Hepatic stellate cell (primary cell): ENCODE results near the gene SNRPA.
"Not testable (repeated sequence)": the region's sequence is repeated elsewhere in the genome, so short reads cannot be mapped to it uniquely, and the experiment has no call there.

ENCODE experiments used
- DNase-seq: peaks from one replicate; pipeline ENCODE4 v3.0.0; 2011; ENCODE audit warnings: low spot score

The SNRPA gene

DNA sequence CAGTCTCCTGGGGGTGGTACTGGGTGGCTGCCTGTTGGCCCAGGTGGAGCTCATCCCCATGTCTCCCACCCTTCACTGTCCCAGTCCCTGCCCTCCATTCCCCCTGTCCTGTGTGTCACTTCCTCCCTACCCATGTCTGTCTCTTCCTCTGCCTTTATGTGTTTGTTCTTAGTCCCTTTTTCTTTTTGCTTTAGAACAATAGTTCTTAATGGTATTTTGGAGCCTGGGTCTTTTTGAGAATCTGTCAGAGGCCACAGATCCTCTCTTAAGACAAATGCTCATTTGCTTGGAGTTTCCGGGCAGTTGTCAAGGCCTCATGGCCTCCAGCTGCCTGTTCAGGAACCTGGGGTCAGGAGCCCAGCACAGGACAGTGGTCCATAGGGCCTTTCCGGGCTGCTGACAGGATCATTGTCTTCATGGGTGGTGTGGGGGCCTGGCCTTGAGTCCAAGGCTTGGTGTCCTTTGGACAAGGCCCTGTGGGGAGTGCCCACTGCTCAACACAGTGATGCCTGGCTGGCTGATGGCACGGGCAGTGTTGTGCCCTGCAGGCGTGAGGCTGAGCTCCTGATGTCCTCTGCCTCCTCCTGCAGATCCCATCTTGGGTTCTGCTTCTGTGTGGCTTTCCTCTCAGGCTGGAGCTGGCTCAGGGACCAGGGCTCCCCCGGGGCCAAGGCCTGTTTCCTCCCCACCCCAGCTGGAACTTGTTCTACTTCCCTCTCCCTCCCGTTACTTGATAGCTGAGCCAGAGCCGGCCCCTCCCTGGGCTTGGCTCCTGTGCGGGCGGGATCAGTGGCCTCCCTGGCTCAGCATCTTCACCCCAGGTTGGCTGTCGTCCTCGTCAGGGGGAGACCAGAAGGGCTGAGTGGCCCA, 51.5 kb downstream of the SNRPA start:
- DNase-seq: no peak

- no peak for DNase-seq
Measured at GRCh38 chr19:40803170-40803856, 52.3 kb downstream of the SNRPA start.

- no peak for DNase-seq
Measured at GRCh38 chr19:40803857-40804782, 53.1 kb downstream of the SNRPA start.

- no peak for DNase-seq
Measured at GRCh38 chr19:40804783-40805242, 53.8 kb downstream of the SNRPA start.

DNA sequence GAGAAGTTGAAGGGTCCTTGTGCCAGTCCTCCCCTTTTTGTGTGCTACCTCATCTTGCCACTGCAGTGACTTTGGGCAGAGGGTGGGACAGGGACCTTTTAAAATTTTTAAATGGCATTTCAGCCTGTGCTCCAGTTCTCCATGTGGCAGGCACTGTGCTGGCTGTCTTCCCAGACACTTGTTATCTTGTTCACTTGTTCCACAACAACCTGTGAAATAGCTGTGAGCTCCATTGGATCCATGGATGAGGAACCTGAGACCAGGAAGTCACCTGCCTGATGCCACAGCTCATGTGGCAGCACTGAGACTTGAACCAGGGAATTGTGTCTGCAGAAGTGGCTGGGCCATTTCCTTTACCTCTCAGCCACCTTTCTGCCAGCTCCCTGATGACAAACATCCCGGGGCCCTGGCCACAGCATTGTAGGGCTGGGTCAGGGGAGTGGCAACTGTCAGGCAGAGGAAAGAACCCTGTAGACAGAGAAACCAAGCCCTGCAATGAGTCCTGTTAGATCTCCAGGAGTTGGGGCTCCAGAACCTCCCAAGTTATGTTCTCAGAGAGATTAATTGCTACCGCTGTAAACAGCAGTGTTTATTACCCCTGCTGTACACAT, 54.4 kb downstream of the SNRPA start:
- no peak for DNase-seq

- DNase-seq: peak; percentile 100
Measured at GRCh38 chr19:40806423-40807146, 55.6 kb downstream of the SNRPA start.

DNA sequence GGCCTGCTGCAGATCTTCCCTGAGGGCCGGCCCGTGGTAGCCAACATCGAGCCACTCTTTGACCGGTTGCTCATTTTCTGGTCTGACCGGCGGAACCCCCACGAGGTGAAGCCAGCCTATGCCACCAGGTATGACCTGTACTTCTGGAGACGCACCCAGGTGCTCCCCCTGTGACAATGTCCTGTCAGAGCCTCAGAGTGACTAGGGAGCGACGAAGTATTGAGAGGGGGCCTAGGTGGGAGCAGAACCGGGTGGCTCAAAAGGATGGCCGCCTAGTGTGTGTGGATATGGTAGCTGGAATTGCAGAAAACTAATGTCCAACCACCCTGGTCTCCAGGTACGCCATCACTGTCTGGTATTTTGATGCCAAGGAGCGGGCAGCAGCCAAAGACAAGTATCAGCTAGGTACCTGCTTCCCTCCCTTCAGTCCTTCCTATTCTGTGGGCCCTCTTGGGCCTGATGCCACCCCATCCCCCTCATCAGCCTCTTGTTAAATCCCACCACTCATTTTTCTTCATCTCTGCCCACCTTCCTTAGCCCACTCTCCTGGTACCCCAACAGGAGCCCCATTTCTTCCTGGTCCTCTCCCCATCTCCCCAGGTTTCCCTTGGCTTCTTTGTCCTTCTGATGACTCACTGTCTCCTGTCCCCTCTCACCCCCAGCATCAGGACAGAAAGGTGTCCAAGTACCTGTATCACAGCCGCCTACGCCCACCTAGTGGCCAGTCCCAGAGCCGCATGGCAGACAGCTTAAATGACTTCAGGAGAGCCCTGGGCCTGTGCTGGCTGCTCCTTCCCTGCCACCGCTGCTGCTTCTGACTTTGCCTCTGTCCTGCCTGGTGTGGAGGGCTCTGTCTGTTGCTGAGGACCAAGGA, 56.4 kb downstream of the SNRPA start:
- no peak for DNase-seq

DNA sequence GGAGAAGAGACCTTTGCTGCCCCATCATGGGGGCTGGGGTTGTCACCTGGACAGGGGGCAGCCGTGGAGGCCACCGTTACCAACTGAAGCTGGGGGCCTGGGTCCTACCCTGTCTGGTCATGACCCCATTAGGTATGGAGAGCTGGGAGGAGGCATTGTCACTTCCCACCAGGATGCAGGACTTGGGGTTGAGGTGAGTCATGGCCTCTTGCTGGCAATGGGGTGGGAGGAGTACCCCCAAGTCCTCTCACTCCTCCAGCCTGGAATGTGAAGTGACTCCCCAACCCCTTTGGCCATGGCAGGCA, 57.0 kb downstream of the SNRPA start:
- DNase-seq: no peak

DNA sequence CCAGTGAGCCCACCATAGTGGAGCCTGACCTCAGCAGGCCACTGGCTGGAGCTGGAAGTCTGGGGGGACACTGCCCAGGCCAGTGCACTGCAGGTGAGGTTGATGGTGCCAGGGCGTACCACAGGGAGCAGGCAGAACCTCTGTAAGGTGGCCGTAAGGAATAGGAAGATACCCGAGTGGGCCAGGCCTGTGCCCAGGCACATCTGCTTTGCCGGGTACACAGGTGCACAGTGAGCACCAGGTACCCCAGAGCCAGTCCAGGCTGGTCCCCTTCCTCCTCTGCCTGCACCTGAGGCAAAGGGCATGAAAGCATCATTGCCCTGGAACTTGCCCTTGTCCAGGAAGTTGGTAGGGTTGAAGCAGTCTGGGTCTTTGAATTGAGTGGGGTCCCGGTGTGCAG, 57.5 kb downstream of the SNRPA start:
- no peak for DNase-seq

GRCh38 chr19:40809358-40810086, 58.5 kb downstream of the SNRPA start:
- DNase-seq: no peak

- DNase-seq: no peak
Measured at GRCh38 chr19:40810160-40810559, 59.2 kb downstream of the SNRPA start.

- peak; percentile 54 for DNase-seq
Measured at GRCh38 chr19:40810649-40811408, 59.8 kb downstream of the SNRPA start.

DNA sequence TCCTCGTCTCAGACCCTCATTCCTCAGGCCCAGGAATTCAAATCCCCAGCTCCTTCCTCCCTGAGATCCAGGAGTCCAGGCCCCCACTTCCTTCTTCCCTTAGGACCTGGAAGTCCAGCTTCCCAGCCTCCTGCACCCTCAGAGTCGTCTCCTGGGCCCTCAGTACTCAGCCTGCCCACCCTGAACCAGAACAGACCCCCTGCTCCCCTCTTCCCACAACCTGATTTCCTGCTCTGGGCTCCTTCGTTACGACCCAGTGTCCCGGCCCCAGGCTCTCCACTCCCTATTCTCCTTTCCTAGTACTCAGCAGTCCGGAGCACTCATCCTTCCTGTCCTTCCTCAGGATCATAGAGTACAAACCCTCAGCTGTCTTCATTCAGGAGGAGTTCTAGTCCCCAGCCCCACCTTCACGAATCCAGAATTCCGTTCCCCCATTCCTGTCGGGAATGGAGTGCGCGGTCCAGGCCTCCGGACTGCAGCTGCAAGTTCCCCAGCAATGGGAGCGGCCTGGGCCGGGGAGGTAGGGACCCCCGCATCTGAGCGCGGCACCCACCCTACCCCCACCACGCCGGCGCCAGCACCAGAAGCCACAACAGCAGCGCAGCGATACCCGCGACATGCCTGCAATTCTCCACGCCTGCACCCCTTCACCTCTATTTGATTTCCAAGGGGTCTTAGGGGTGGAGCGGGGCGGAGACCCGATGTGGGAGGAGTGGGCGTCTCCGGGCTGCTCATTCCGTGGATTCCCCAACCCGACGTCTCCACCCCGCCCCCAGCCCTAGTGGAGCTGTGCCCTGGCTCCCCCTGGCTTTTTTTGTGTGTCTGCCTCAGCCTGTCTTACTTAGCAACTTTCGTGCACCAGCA, 60.7 kb downstream of the SNRPA start:
- no peak for DNase-seq

DNA sequence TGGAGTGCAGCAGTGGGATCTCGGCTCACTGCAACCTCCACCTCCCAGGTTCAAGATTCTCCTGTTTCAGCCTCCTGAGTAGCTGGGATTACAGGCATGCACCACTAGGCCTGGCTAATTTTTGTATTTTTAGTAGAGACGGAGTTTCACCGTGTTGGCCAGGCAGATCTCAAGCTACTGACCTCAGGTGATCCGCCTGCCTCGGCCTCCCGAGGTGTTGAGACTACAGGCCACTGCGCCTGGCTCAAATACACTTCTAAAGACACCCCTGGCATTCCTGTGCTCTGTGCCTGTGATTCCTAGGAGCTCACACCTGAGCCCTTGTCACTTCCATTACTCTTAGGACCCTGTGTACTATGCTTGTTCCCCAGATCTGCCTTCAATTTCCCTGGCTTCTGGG, 61.6 kb downstream of the SNRPA start:
- not testable (repeated sequence) for DNase-seq

- DNase-seq: no peak
Measured at GRCh38 chr19:40813182-40813581, 62.2 kb downstream of the SNRPA start.
